T-helper 1 cell treated with Interleukin-12 subunit alpha and Interleukin-12 subunit beta and Interleukin-4 antibody, amounts not matched to agents 30 ng/mL and 1 ng/mL, for 36 hours (primary cell): ENCODE results near the gene SLC12A5. TPM values are rescaled to one million over a fixed set of nuclear protein-coding genes. Genes with fewer than 3 reads are reported as not detected.
"Not testable (repeated sequence)": the region's sequence is repeated elsewhere in the genome, so short reads cannot be mapped to it uniquely, and the experiment has no call there.

Experiments used
- intact Hi-C: fragments of 100-400 bp; cut with micrococcal nuclease; formaldehyde crosslinking; loops from one replicate; pipeline ENCODE4 v1.15.1; 2024
- total RNA-seq: library from RNA; stranded (reverse); gene quantifications from 2 replicates; pipeline ENCODE4 v1.2.3, GENCODE V29; 2022

Gene SLC12A5
- total RNA-seq, 1 donor from 2014 or later: 0.88 TPM

GRCh38 chr20:46073443-46073842, 44.4 kb downstream of the SLC12A5 start:
- intact Hi-C loops: no loop called here

DNA sequence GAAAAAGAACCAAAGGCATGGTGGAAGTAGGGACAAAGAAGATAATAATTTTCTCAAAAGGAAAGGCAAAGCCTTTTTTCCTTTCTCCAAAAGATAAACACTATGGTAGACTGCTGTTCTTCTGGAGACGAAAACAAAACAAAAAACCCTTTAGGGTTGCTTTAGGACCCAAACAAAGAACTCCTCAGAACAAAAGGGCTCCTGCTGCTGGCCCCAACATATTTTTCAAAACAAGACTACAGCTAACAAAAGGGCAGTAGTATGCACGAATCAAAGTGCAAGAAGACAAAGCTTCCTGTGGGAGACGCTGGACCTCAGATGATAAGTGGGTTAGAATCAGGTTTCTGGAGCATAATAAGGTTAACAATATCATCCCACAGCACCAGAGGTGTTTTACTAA, 45.0 kb downstream of the SLC12A5 start:
- intact Hi-C loops: no loop called here

DNA sequence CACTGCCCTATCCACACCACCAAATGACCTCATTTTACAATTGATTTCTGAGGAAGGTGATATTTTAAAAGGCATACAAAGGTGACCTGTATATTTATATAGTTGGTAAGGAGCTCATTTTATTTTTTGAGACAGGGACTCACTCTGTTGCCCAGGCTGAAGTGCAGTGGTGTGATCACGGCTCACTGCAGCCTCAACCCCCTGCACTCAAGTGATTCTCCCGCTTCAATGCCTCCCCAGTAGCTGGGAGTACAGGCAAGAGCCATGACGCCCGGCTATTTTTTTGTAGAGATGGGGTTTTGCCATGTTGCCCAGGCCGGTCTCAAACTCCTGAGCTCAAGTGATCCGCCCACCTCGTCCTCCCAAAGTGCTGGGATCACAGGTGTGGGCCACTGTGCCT, 47.8 kb downstream of the SLC12A5 start:
- intact Hi-C loops: no loop called here

GRCh38 chr20:46077642-46078305, 48.8 kb downstream of the SLC12A5 start:
- intact Hi-C loops: no loop called here

- intact Hi-C loops: no loop called here
Measured at GRCh38 chr20:46078954-46079353, 49.9 kb downstream of the SLC12A5 start.

DNA sequence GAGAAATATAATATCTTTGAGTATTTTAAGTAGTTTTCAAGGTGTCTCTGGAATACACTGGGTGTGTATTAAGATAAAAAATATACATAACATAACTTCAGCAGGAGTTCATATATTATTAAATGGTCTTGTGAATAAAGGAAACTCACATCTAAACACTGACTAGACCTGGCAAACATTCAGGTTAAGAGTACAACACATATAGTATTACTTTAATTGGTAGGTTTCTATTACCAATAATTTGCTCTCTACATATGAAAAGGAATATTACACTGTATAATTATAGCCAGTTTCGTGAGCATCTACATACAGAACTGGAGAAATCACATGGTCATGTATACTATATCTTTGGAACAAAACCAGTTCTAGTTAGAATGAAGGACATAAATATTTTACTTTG, 52.1 kb downstream of the SLC12A5 start:
- intact Hi-C loops: no loop called here

DNA sequence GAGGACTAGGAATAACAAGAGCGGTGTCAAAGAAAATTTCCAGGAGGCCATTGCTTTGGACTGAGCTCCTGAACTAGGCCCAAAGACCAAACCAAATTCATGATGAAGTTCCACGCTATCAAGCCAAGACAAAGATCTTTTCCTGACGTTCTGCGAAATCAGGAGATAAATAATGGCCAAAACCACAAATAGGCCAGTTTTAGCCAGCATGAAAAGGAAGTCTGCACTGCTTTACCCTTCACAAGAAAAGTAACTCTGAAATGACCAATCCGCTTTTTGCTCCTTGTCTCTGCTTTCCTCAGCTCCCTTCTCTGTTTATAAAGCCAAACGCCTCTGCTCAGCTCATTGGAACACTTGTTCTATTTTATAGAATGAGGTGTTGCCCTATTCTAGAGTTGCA, 54.1 kb downstream of the SLC12A5 start:
- intact Hi-C loops: no loop called here

- intact Hi-C loops: no loop called here
Measured at GRCh38 chr20:46083531-46084061, 54.6 kb downstream of the SLC12A5 start.

DNA sequence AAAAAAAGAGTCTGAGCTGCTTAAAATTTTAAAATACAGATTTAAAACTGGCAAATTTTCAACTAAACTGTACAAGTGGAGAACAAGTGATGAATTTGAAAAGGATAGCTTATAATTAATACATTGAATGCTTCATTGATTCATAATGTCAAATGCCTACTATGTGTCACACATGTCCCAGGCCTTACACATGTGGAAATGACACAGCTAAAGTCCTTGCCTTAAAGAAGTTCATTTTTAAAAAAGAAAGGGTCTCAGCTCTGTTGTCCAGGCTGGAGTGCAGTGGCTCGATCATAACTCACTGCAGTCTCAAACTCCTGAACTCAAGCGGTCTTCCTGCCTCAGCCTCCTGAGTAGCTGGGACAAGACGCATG, 55.8 kb downstream of the SLC12A5 start:
- intact Hi-C loops: no loop called here

- intact Hi-C loops: no loop called here
Measured at GRCh38 chr20:46085179-46085851, 56.3 kb downstream of the SLC12A5 start.

GRCh38 chr20:46087161-46087560, 58.1 kb downstream of the SLC12A5 start:
- intact Hi-C loops: loop anchor here (2.0 kb wide), 1 partner anchor 72 kb away; no protein-coding TSS in a partner anchor

GRCh38 chr20:46088409-46089166, 59.6 kb downstream of the SLC12A5 start:
- intact Hi-C loops: loop anchor here (1.0 to 2.0 kb wide), 8 partner anchors 24 to 601 kb away; partner anchors contain the start of genes DNTTIP1, TP53RK, UBE2C and WFDC3

GRCh38 chr20:46089167-46089416, 60.1 kb downstream of the SLC12A5 start:
- intact Hi-C loops: loop anchor here (1.0 to 2.0 kb wide), 8 partner anchors 24 to 600 kb away; partner anchors contain the start of genes DNTTIP1, TP53RK, UBE2C and WFDC3

GRCh38 chr20:46089417-46090388, 60.7 kb downstream of the SLC12A5 start, which contains the start of gene NCOA5:
TSS of gene NCOA5 (minus strand) at chr20:46089962. CDS start at chr20:46079424, 10,538 bp downstream.
- intact Hi-C loops: loop anchor here (1.0 to 2.0 kb wide), 11 partner anchors 25 to 600 kb away; partner anchors contain the start of genes CD40, DNTTIP1, ELMO2 and TP53RK

- intact Hi-C loops: not testable (repeated sequence)
Measured at GRCh38 chr20:46091622-46092535, 62.9 kb downstream of the SLC12A5 start.

- intact Hi-C loops: no loop called here
Measured at GRCh38 chr20:46093531-46093930, 64.5 kb downstream of the SLC12A5 start.

GRCh38 chr20:46099491-46100287, 70.7 kb downstream of the SLC12A5 start:
- intact Hi-C loops: no loop called here

GRCh38 chr20:46100444-46100843, 71.4 kb downstream of the SLC12A5 start:
- intact Hi-C loops: not testable (repeated sequence)

DNA sequence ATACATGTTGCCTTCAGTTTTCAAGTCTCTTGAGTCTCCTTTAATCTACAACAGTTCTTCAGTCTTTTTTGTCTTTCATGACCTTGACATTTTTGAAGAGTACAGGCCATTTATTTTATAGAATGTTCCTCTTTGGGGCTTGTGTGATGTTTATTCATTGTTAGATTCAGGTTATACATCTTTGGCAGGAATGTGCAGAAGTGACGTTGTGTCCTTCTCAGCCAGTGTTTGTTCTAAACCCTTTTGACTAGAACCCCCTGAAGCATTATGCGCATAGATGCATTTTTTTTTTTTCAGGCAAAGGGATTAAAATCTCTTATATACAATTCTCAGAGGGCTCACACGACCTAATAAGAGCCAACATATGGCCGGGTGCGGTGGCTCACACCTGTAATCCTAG, 72.0 kb downstream of the SLC12A5 start:
- intact Hi-C loops: no loop called here
